H9 (cell line): Measurements from ENCODE around the gene THRB. TPM values are rescaled to one million over a fixed set of nuclear protein-coding genes. Genes with fewer than 3 reads are reported as not detected.

Experiments used
- DNase-seq: peaks from one replicate; pipeline ENCODE4 v3.0.0-alpha.2; 2017
- H2AFZ ChIP-seq: one replicate; pipeline ENCODE4 v1.6.1; 2013; ENCODE audit warnings: mild to moderate bottlenecking, low read length, control low read depth, moderate library complexity
- H2AK5ac ChIP-seq: 2 replicates; pipeline ENCODE4 v1.6.1; 2013; ENCODE audit warnings: low read length, control low read depth, mixed read lengths; ENCODE audit not compliant: insufficient read length
- H2BK120ac ChIP-seq: one replicate; pipeline ENCODE4 v1.6.1; 2013; ENCODE audit warnings: low read depth, mild to moderate bottlenecking, low read length, control low read depth, inconsistent platforms; ENCODE audit not compliant: poor library complexity, severe bottlenecking
- H2BK12ac ChIP-seq: 2 replicates; pipeline ENCODE4 v1.6.1; 2013; ENCODE audit warnings: low read length, control low read depth, mixed read lengths, low read depth; ENCODE audit not compliant: insufficient read length
- H2BK15ac ChIP-seq: 2 replicates; pipeline ENCODE4 v1.6.1; 2013; ENCODE audit warnings: low read depth, low read length, control low read depth
- H2BK20ac ChIP-seq: one replicate; pipeline ENCODE4 v1.6.1; 2013; ENCODE audit warnings: low read depth, mild to moderate bottlenecking, low read length, control low read depth, inconsistent platforms; ENCODE audit not compliant: poor library complexity, severe bottlenecking
- H2BK5ac ChIP-seq: 2 replicates; pipeline ENCODE4 v1.6.1; 2013; ENCODE audit warnings: low read length, control low read depth, mixed read lengths; ENCODE audit not compliant: insufficient read length
- H3K14ac ChIP-seq: 2 replicates; pipeline ENCODE4 v1.6.1; 2013; ENCODE audit warnings: low read length, control low read depth; ENCODE audit not compliant: insufficient read depth
- H3K18ac ChIP-seq: 2 replicates; pipeline ENCODE4 v1.6.1; 2013; ENCODE audit warnings: low read depth, mild to moderate bottlenecking, mixed read lengths, low read length, control low read depth; ENCODE audit not compliant: insufficient read length
- H3K23ac ChIP-seq: 2 replicates; pipeline ENCODE4 v1.6.1; 2013; ENCODE audit warnings: low read length, control low read depth, mixed read lengths, low read depth; ENCODE audit not compliant: insufficient read length
- H3K23me2 ChIP-seq: 2 replicates; pipeline ENCODE4 v1.6.1; 2013; ENCODE audit warnings: low read depth, mild to moderate bottlenecking, mixed read lengths, low read length, control low read depth; ENCODE audit not compliant: insufficient read length, poor library complexity, severe bottlenecking
- H3K27ac ChIP-seq: 2 replicates; pipeline ENCODE4 v1.5.1; 2013; ENCODE audit warnings: low read length, control low read depth, mixed read lengths, low read depth; ENCODE audit not compliant: insufficient read length
- H3K27me3 ChIP-seq: 2 replicates; pipeline ENCODE4 v1.6.1; 2013; ENCODE audit warnings: low read length, control low read depth, inconsistent platforms; ENCODE audit not compliant: insufficient read depth
- H3K4ac ChIP-seq: 2 replicates; pipeline ENCODE4 v1.6.1; 2013; ENCODE audit warnings: low read depth, mild to moderate bottlenecking, control low read depth, inconsistent platforms, low read length, moderate library complexity
- H3K4me1 ChIP-seq: 2 replicates; pipeline ENCODE4 v1.6.1; 2013; ENCODE audit warnings: low read length, control low read depth, inconsistent platforms; ENCODE audit not compliant: insufficient read depth
- H3K4me2 ChIP-seq: 2 replicates; pipeline ENCODE4 v1.6.1; 2013; ENCODE audit warnings: low read length, control low read depth, mixed read lengths; ENCODE audit not compliant: insufficient read length, insufficient read depth
- H3K56ac ChIP-seq: 2 replicates; pipeline ENCODE4 v1.6.1; 2013; ENCODE audit warnings: low read depth, mild to moderate bottlenecking, mixed read lengths, low read length, control low read depth; ENCODE audit not compliant: insufficient read length
- H3K79me1 ChIP-seq: 2 replicates; pipeline ENCODE4 v1.6.1; 2013; ENCODE audit warnings: low read depth, mild to moderate bottlenecking, moderate library complexity, low read length, control low read depth, inconsistent platforms; ENCODE audit not compliant: insufficient read depth, poor library complexity, severe bottlenecking
- H3K79me2 ChIP-seq: 2 replicates; pipeline ENCODE4 v1.6.1; 2013; ENCODE audit warnings: low read length, control low read depth, inconsistent platforms; ENCODE audit not compliant: insufficient read depth
- H3K9ac ChIP-seq: 2 replicates; pipeline ENCODE4 v1.6.1; 2013; ENCODE audit warnings: low read length, control low read depth, mixed read lengths; ENCODE audit not compliant: insufficient read length; ENCODE audit errors: extremely low read depth
- H3K9me3 ChIP-seq: one replicate; pipeline ENCODE4 v1.6.1; 2013; ENCODE audit warnings: low read depth, low read length, inconsistent platforms; ENCODE audit not compliant: control insufficient read depth
- H3T11ph ChIP-seq: one replicate; pipeline ENCODE4 v1.6.1; 2013; ENCODE audit warnings: mild to moderate bottlenecking, low read length, control low read depth, inconsistent platforms
- H4K20me1 ChIP-seq: one replicate; pipeline ENCODE4 v1.6.1; 2013; ENCODE audit not compliant: control insufficient read depth, insufficient read length, insufficient read depth
- H4K5ac ChIP-seq: 2 replicates; pipeline ENCODE4 v1.6.1; 2013; ENCODE audit warnings: low read depth, mild to moderate bottlenecking, mixed read lengths, low read length, control low read depth; ENCODE audit not compliant: insufficient read length
- H4K8ac ChIP-seq: replicated peaks from 2 replicates; pipeline ENCODE4 v1.6.1; 2013; ENCODE audit warnings: low read length, control low read depth, mixed read lengths, low read depth; ENCODE audit not compliant: insufficient read length
- H4K91ac ChIP-seq: 2 replicates; pipeline ENCODE4 v1.6.1; 2013; ENCODE audit warnings: low read depth, mild to moderate bottlenecking, moderate library complexity, mixed read lengths, low read length, control low read depth; ENCODE audit not compliant: insufficient read length
- H3K27ac Mint-ChIP-seq, 3 experiments: 2 replicates in 2 of 3; 3 replicates in 1 of 3; pipeline ENCODE4 v1.8.0; 2020 to 2021; ENCODE audit warnings: mixed read lengths in 3 of 3, mild to moderate bottlenecking in 1 of 3, moderate library complexity in 1 of 3
- H3K27me3 Mint-ChIP-seq: 2 replicates; pipeline ENCODE4 v1.8.0; 2021; ENCODE audit warnings: low read depth, mild to moderate bottlenecking, moderate library complexity, mixed read lengths
- H3K36me3 Mint-ChIP-seq, 3 experiments: 2 replicates in 2 of 3; 3 replicates in 1 of 3; pipeline ENCODE4 v1.8.0; 2020 to 2021; ENCODE audit warnings: low read depth in 3 of 3, mixed read lengths in 3 of 3; ENCODE audit not compliant: insufficient read depth in 1 of 3
- H3K4me1 Mint-ChIP-seq, 2 experiments: 2 replicates each; pipeline ENCODE4 v1.8.0; 2020; ENCODE audit warnings: mixed read lengths in 2 of 2
- H3K4me3 Mint-ChIP-seq, 2 experiments: 2 replicates in 1 of 2; 3 replicates in 1 of 2; pipeline ENCODE4 v1.8.0; 2020 to 2021; ENCODE audit warnings: mild to moderate bottlenecking in 2 of 2, mixed read lengths in 2 of 2, moderate library complexity in 1 of 2
- H3K9me3 Mint-ChIP-seq, 2 experiments: 2 replicates in 1 of 2; 3 replicates in 1 of 2; pipeline ENCODE4 v1.8.0; 2020; ENCODE audit warnings: mild to moderate bottlenecking in 2 of 2, mixed read lengths in 2 of 2, moderate library complexity in 1 of 2
- WGBS: extraction: QIAGEN DNeasy Blood & Tissue Kit; methylation state at CpG from one replicate; pipeline ENCODE4 v1.1.7; 2013; ENCODE audit warnings: missing lambda C conversion rate, low lambda C conversion rate, mixed read lengths; ENCODE audit not compliant: insufficient read length; ENCODE audit errors: extremely low coverage; 5-methylcytosine and 5-hydroxymethylcytosine counted together
- total RNA-seq: library from RNA; stranded (reverse); gene quantifications from 2 replicates; pipeline ENCODE4 v1.2.1, GENCODE V29; 2021
- TF ChIP-seq, protein P1 (sequence below): fragments of 200-600 bp; sonication (generic); conservative IDR thresholded peaks from 3 replicates; pipeline ENCODE4 v1.8.0; 2021; ENCODE audit warnings: antibody characterized with exemption, mild to moderate bottlenecking

The THRB gene
- total RNA-seq, 1 experiment from 2014 or later: 8.6 TPM

DNA sequence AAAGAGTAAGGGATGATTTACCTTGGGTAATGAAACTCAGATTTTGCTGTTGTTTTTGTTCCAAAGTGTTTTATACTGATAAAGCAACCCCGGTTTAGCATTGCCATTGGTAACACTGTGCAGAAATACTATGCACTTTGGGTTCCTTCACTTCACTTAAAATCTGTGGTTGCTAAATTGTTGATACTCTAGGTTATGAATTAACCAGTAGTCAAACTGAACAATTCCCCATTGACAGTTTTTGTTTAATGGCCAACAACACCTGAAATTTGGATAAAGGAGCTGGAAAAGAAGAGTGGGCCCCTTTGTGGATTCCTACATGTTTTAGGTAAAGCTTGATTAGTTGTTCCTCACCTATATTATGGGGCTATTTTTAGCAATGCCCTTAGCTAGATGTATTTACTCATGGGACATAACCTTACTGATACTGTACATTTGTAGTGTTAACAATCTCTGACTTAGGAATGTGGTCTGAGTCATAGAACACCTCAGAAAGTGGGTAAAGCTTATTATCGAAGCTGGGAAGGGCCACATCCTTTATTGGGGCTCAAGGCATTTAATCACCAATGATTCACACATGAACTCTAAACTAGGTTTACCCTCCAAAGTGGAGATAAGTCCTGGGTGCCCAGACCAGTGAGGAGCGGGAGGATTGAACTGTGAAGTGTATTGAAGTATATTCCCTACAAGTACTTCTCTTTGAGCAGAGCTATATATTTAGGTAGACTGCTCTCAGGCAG lies 29.5 kb upstream of the THRB start:
- no peaks in the 10 kb centered on the region; a peak in 1 of 5 replicates for H3K9me3 Mint-ChIP-seq
- H3K56ac ChIP-seq: no peak overlapping the region
- H2BK12ac ChIP-seq: no peak overlapping the region
- no peak overlapping the region for H4K91ac ChIP-seq
- H3K18ac ChIP-seq: no peak overlapping the region
- no peak overlapping the region for H2AFZ ChIP-seq
- no peak overlapping the region for H3K27ac Mint-ChIP-seq
- no peak overlapping the region for H3K4ac ChIP-seq
- no peak overlapping the region for H3K27ac ChIP-seq
- peaks cover 26% of the 10 kb centered on the region for H3K27me3 ChIP-seq
- H3K23me2 ChIP-seq: peaks cover 11% of the 10 kb centered on the region
- TF ChIP-seq, protein P1, sequence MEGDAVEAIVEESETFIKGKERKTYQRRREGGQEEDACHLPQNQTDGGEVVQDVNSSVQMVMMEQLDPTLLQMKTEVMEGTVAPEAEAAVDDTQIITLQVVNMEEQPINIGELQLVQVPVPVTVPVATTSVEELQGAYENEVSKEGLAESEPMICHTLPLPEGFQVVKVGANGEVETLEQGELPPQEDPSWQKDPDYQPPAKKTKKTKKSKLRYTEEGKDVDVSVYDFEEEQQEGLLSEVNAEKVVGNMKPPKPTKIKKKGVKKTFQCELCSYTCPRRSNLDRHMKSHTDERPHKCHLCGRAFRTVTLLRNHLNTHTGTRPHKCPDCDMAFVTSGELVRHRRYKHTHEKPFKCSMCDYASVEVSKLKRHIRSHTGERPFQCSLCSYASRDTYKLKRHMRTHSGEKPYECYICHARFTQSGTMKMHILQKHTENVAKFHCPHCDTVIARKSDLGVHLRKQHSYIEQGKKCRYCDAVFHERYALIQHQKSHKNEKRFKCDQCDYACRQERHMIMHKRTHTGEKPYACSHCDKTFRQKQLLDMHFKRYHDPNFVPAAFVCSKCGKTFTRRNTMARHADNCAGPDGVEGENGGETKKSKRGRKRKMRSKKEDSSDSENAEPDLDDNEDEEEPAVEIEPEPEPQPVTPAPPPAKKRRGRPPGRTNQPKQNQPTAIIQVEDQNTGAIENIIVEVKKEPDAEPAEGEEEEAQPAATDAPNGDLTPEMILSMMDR: no peak
- no CpG with 5 or more reads among the region's 3 CpGs for WGBS
- peaks cover 64% of the 10 kb centered on the region for H3K27me3 Mint-ChIP-seq
- no peak overlapping the region for H4K5ac ChIP-seq
- H3K4me1 ChIP-seq: peaks cover 4% of the 10 kb centered on the region; the same call in 1 of the 2 replicates
- H4K8ac ChIP-seq: no peak overlapping the region
- H2AK5ac ChIP-seq: no peak overlapping the region
- no peak overlapping the region for H3K23ac ChIP-seq
- H3K9me3 ChIP-seq: no peaks in the 10 kb centered on the region
- H2BK15ac ChIP-seq: no peak overlapping the region
- no peaks in the 10 kb centered on the region for H3K79me1 ChIP-seq
- H3K79me2 ChIP-seq: no peaks in the 10 kb centered on the region
- DNase-seq: no peak
- H2BK5ac ChIP-seq: no peak overlapping the region
- no peak overlapping the region for H2BK120ac ChIP-seq
- no peak overlapping the region for H3T11ph ChIP-seq
- no peak overlapping the region for H3K9ac ChIP-seq
- H3K4me1 Mint-ChIP-seq: peaks cover 26 to 27% of the 10 kb centered on the region in 2 experiments
- no peak overlapping the region for H2BK20ac ChIP-seq
- H4K20me1 ChIP-seq: no peaks in the 10 kb centered on the region
- H3K36me3 Mint-ChIP-seq: no peaks in the 10 kb centered on the region
- H3K14ac ChIP-seq: no peak overlapping the region
- no peak overlapping the region for H3K4me2 ChIP-seq
- no peak overlapping the region for H3K4me3 Mint-ChIP-seq
